Measurements from ENCODE around the gene XAGE5.
"Not testable (repeated sequence)": the region's sequence is repeated elsewhere in the genome, so short reads cannot be mapped to it uniquely, and the experiment has no call there.

Gene XAGE5

GRCh38 chrX:52811065-52811625 lies at the start of gene XAGE5:
Gene XAGE5 (plus strand): TSS chrX:52811287. CDS start chrX:52812567, 1,280 bp downstream.
- no peak within 1 kb of the TSS for H3K4me3 ChIP-seq (replicated peaks; ENCODE audit: low read depth, low read length)
- no peak for TF ChIP-seq CTCF (IDR thresholded peaks at IDR 0.05; ENCODE audit: low read length, missing control alignments)
- no peak for DNase-seq (ENCODE audit: low read depth)

GRCh38 chrX:52765983-52766382 lies 45.1 kb upstream of the XAGE5 start:
- H3K4me3 ChIP-seq (replicated peaks; ENCODE audit: low read depth, low read length); DNase-seq (ENCODE audit: low read depth): not testable (repeated sequence)

DNA sequence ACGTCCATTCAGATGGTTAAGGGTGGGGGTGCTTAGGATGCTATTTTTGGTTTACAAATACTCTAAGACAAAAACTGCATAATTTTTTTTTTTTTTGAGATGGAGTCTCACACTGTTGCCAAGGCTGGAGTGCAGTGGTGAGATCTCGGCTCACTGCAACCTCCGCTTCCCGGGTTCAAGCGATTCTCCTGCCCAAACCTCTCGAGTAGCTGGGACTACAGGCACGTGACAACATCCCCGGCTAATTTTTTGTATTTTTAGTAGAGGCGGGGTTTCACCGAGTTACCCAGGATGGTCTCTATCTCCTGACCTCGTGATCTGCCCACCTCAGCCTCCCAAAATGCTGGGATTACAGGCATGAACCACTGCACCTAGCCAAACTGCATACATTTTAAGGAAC lies 37.6 kb upstream of the XAGE5 start:
- DNase-seq (ENCODE audit: low read depth); H3K4me3 ChIP-seq (replicated peaks; ENCODE audit: low read depth, low read length): not testable (repeated sequence)

DNA sequence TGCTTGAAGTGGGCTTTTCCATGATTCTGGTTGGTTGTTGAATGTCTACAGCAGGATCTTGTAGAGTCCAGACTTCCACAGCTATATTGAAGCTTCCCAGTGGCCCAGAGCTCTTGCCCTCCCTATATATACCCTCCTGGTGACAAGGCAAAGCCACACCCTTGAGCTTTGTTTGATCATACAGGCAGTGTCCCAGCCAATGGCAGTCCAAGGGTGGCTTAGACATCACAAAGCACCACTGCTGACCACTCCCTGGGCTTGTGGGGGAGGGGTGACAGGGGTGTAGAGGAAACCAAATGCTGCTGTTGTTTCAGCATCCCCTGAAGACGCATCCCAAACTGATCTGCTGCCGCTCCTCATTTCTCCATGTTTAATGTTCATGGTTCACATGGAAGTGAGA lies 13.8 kb upstream of the XAGE5 start, which contains the start of gene SPANXN5:
Gene SPANXN5, minus strand, starts transcription at position 101 of the 400 bp plus-strand sequence. Its CDS starts 79 bp downstream, at position 22.
- not testable (repeated sequence) for H3K4me3 ChIP-seq (replicated peaks; ENCODE audit: low read depth, low read length); DNase-seq (ENCODE audit: low read depth)

GRCh38 chrX:52804876-52805275 lies 6.2 kb upstream of the XAGE5 start:
- not testable (repeated sequence) for DNase-seq (ENCODE audit: low read depth); H3K4me3 ChIP-seq (replicated peaks; ENCODE audit: low read depth, low read length)

DNA sequence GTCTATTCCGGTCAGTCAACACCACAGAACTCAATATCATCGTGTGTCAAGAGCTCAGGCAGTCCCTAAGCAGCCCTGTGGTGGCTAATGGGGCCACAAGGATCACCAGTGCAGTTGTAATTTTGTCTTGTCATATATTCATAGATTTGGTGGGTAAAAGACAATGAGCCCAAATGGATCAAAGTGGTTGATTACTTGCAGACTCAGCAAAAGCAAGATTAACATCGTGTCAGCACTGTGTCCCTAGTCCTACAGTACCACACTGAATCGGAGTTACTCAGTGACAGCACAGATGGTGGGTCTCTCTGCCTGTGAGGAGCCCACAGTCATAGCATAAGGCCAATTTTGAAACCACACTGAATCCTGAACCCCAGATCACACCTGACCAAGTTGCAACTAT lies 8.7 kb downstream of the XAGE5 start:
- H3K4me3 ChIP-seq (replicated peaks; ENCODE audit: low read depth, low read length) = no peak overlapping the region
- DNase-seq (ENCODE audit: low read depth) = no peak
- TF ChIP-seq CTCF (IDR thresholded peaks at IDR 0.05; ENCODE audit: low read length, missing control alignments) = no peak

DNA sequence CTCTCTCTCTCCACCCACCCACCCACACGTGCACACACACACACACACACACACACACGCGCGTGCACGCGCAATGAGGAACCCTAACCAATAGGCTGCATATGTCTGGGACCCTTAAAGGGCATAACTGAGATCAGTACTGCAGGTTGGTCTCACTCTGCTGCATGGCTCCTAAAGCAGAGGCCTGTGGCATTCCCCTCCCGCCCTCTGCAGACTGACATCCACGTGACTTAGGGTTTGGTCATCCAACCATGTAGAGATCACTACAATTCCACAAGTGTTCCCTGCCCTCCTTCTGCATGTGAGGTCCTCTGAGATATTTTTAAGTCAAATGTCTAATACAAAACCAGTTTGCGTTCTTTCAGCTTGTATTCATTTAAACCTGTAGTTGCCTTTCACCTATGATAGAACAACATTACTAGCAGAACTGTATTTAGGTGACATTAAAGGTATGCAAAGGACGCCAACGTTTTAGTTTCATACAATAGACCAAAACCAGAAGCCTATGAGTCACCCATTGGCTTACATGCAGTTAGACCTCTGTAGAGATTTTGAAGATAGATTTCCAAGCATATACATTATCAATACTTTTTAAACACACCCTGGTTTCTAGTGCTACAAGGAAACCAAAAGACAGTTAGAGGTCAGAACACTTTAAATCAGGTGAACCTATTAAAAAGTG lies 10.1 kb downstream of the XAGE5 start:
- no peak for DNase-seq (ENCODE audit: low read depth)
- no peak overlapping the region for H3K4me3 ChIP-seq (replicated peaks; ENCODE audit: low read depth, low read length)
- TF ChIP-seq CTCF (IDR thresholded peaks at IDR 0.05; ENCODE audit: low read length, missing control alignments) = no peak

GRCh38 chrX:52824608-52825007 lies 13.5 kb downstream of the XAGE5 start:
- DNase-seq (ENCODE audit: low read depth) = no peak
- H3K4me3 ChIP-seq (replicated peaks; ENCODE audit: low read depth, low read length) = no peak overlapping the region
- no peak for TF ChIP-seq CTCF (IDR thresholded peaks at IDR 0.05; ENCODE audit: low read length, missing control alignments)

GRCh38 chrX:52830551-52830950 lies 19.5 kb downstream of the XAGE5 start:
- no peak for TF ChIP-seq CTCF (IDR thresholded peaks at IDR 0.05; ENCODE audit: low read length, missing control alignments)
- H3K4me3 ChIP-seq (replicated peaks; ENCODE audit: low read depth, low read length) = no peak overlapping the region
- DNase-seq (ENCODE audit: low read depth) = no peak

Data from fibroblast of pulmonary artery (primary cell).